GM06990 (cell line): ENCODE measurements around the gene CEP72.

Source experiments
- DNase-seq: peaks from one replicate; pipeline ENCODE4 v3.0.0-alpha.2; 2011; ENCODE audit not compliant: insufficient read length; ENCODE audit errors: extremely low read depth
- H3K27me3 ChIP-seq: replicated peaks from 2 replicates; pipeline ENCODE4 v1.6.0; 2011; ENCODE audit warnings: low read length; ENCODE audit not compliant: control insufficient read depth, insufficient read depth
- H3K36me3 ChIP-seq: 2 replicates; pipeline ENCODE4 v1.5.1; 2011; ENCODE audit warnings: low read length; ENCODE audit not compliant: control insufficient read depth, insufficient read depth
- H3K4me3 ChIP-seq: replicated peaks from 2 replicates; pipeline ENCODE4 v1.5.1; 2011; ENCODE audit warnings: low read depth, mild to moderate bottlenecking, control low read depth, low read length
- TF ChIP-seq, protein P1 (sequence below): IDR thresholded peaks from 2 replicates; pipeline ENCODE4 v1.5.1; 2011; ENCODE audit warnings: low read length, control low read depth, mild to moderate bottlenecking, inconsistent platforms; ENCODE audit not compliant: insufficient read depth, poor library complexity, severe bottlenecking

The CEP72 gene

DNA sequence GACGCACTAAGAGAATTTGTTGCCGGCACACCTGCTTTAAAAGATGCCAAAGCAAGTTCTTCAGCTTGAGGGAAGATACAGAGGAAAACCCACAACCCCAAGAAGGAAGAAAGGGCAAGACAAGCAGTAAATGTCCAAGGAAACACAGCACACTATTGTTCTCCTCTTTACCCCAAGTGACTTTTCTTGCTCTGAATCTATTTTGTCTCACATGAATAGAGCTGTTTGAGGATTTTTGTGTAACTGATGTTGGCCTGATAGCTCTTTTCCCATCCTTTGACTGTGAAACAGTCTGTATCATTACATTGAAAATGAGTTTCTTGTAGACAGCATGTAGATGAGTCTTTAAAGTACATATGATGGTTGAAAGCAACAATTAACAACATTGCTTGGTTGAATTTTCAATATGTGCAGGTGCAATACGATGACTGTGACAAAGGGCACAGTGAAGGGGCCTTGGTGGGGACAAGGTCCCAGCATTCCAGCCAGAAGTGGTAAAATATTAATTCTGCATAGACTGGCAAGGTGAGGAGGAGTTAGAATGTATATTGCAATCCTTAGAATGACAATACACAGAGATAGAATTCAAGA, 16.8 kb upstream of the CEP72 start:
- DNase-seq, result no peak

DNA sequence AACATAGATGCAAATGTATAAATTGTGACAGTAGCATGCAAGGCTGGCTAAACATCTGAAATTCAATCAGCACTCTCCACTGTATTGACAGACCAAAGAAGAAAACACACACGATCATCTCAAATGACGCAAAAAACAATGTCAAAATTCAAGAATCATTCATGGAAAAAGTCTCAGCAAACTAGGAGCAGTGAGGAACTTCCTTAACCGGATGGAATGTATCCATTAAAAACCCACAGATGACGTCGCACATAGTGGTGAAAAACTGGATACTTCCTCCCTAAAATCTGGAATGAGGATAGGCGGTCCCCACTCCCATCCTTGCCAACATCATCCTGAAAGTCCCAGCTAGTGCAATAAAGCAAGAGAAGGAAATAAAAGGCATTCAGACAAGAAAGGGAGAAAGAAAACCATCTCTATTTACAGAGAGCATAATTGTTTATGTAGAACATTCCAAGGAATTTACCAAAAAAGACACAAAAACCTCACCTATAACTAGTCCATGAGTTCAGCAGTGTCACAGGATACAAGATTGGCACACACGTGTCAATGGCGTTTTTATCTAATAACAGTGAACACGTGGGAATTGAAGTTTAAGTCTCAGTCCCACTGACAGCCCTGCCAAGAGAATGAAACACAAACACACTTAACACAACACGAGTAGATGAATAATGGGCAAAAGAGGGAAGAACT, 14.1 kb upstream of the CEP72 start:
- H3K36me3 ChIP-seq, result no peaks in the 10 kb centered on the region
- DNase-seq, result no peak
- TF ChIP-seq, protein P1, sequence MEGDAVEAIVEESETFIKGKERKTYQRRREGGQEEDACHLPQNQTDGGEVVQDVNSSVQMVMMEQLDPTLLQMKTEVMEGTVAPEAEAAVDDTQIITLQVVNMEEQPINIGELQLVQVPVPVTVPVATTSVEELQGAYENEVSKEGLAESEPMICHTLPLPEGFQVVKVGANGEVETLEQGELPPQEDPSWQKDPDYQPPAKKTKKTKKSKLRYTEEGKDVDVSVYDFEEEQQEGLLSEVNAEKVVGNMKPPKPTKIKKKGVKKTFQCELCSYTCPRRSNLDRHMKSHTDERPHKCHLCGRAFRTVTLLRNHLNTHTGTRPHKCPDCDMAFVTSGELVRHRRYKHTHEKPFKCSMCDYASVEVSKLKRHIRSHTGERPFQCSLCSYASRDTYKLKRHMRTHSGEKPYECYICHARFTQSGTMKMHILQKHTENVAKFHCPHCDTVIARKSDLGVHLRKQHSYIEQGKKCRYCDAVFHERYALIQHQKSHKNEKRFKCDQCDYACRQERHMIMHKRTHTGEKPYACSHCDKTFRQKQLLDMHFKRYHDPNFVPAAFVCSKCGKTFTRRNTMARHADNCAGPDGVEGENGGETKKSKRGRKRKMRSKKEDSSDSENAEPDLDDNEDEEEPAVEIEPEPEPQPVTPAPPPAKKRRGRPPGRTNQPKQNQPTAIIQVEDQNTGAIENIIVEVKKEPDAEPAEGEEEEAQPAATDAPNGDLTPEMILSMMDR, result no peak
- H3K27me3 ChIP-seq, result no peaks in the 10 kb centered on the region; the same call in 1 of the 2 replicates
- no peak overlapping the region for H3K4me3 ChIP-seq

More for the DNA sequence above, 16.8 kb upstream of the CEP72 start:
- Histone ChIP-seq H3K27me3 (no peaks in the 10 kb centered on the region; the same call in 1 of the 2 replicates), H3K4me3 (no peak overlapping the region), H3K36me3 (no peaks in the 10 kb centered on the region)
- TF ChIP-seq, protein P1, result no peak

DNA sequence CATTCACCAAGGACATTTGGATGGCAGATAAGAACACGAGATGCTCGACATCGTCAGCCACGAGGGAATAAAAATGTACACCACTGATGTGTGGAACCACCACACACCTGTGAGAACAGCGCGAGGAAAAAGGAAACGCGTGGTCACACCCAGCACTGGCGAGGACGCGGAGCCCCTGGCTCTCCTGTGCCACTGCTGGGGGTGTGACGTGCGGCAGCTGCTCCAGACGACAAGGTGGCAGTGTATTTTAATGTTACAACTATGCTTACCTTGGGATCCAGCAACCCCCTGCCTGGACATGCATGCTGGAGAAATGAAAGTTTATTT, 13.6 kb upstream of the CEP72 start:
- Histone ChIP-seq H3K36me3 (no peaks in the 10 kb centered on the region), H3K27me3 (no peaks in the 10 kb centered on the region; the same call in 1 of the 2 replicates), H3K4me3 (no peak overlapping the region)
- DNase-seq, result no peak
- TF ChIP-seq, protein P1, result no peak

DNA sequence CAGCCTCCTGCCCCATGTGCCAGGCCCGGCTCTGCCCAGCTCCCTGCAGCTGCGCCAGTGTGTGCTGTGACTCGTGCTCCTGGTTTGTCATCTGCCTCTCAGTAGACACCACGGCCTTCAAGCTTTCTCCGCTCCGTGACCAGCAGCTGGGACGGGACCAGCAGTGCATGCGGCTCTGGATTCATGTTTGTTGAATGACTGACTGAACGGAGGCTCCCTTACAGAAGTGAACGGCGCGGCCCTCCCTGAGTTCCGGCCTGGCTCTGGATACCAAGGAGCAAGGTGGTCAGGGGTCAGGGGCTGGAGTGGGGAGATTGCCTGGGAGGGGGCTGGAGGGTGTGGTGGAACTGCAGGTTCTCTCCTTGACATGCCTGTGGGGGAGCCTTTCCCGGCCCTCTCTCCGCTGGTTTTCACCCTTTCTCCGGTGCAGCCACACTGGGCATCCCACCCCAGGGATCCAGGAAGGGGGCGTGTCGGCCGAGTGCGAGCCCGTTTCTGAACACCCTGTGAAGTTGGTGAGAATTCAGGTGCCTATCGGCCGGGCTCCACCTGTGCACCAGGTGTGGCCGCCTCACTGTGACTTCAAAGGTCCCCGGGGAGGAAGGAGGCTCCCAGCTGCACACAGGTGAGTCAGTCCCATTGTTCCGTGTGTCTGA, 11.1 kb upstream of the CEP72 start:
- no peaks in the 10 kb centered on the region; the same call in 1 of the 2 replicates for H3K27me3 ChIP-seq
- no peak overlapping the region for H3K4me3 ChIP-seq
- TF ChIP-seq, protein P1, result no peak
- DNase-seq, result no peak
- no peaks in the 10 kb centered on the region for H3K36me3 ChIP-seq

DNA sequence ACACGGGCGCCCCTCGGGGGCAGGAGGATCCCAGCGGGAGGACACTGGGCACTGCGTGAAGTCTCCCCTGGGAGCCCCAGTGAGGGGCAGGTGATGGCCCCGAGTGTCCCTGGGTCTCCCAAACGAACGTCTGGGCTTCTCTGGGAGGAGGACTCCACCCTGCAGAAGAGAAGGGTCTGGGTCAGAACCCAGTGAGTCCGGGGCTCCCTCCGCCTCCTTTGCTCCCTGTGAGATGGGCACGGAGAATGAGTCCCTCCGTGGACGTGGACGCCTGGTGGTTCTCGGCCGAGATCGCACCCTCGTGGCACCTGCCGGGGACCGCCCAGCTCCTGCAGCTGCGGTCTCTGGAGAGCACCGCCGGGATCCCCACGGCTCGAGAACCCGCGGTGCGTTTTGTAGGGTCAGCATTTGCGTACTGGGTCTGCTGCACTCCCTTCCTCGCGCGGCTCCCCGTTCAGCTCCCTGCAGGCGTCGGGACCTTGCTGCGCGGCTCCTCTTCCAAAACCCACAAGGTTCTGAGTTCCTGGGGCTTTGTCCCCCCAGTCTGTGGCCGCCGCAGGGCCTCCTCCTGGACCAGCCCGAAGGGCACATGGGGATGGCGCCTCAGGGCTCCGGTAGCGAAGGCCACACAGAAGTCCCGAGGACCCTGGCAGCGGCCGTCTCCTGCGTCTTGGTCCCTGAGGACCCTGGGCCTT, 10.2 kb upstream of the CEP72 start:
- H3K4me3 ChIP-seq, result no peak overlapping the region
- TF ChIP-seq, protein P1, result no peak
- no peak for DNase-seq
- no peaks in the 10 kb centered on the region; the same call in 1 of the 2 replicates for H3K27me3 ChIP-seq
- H3K36me3 ChIP-seq, result no peaks in the 10 kb centered on the region
